Nasal cavity respiratory epithelium epithelial cell of viscerocranial mucosa (primary cell): ENCODE data around the gene FAM25A. TPM values are rescaled to one million over a fixed set of nuclear protein-coding genes. Genes with fewer than 3 reads are reported as not detected.

ENCODE experiments used
- total RNA-seq: library from RNA; depleted of rRNA; stranded (reverse); fragments of >200 nt; gene quantifications from 2 replicates; pipeline ENCODE4 v1.2.3, GENCODE V29; 2014

Gene FAM25A
- 342 TPM in 1 of 2 replicates, not detected in the other for total RNA-seq

DNA sequence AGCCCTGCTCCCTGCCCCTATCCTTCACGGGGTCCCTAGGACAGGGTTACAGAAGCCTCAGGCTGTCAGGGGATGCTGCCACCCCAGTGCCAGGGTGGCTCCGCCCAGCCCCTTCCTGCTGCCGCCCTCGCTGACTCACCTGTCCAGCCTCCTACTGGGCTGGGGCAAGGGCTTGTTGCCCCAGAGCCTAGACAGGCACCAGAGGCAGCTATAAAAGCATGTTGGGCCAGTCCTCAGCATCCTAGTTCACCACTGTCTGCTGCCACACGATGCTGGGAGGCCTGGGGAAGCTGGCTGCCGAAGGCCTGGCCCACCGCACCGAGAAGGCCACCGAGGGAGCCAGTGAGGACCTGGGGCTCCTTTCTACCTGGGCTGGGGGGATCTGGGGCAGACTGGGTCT, at the start of gene FAM25A:
TSS of gene FAM25A (plus strand) at position 239 of the 400 bp plus-strand sequence. CDS start at position 270, 31 bp downstream.

Other genes starting within 250 kb of the FAM25A start
- gene MMRN2, start 62.7 kb upstream of the FAM25A start, total RNA-seq = 0.21 and 8.9 TPM in 2 replicates
- 5.3 and 9.9 TPM in 2 replicates for gene SNCG, start 61.7 kb upstream of the FAM25A start, total RNA-seq
- gene ADIRF, start 51.8 kb upstream of the FAM25A start, total RNA-seq = 1.00 and 63.6 TPM in 2 replicates
- gene GLUD1, start 74.5 kb downstream of the FAM25A start, total RNA-seq = 129 and 256 TPM in 2 replicates
- gene SHLD2, start 74.9 kb downstream of the FAM25A start, total RNA-seq = 21.1 and 25.3 TPM in 2 replicates
- gene NUTM2A, start 205.2 kb downstream of the FAM25A start, total RNA-seq = 0.68 and 0.71 TPM in 2 replicates